ENCODE results near the gene PLCL1.
"Not testable (repeated sequence)": the region's sequence is repeated elsewhere in the genome, so short reads cannot be mapped to it uniquely, and the experiment has no call there.

PLCL1 gene

GRCh38 chr2:198191651-198192050 is 387.3 kb downstream of the PLCL1 start:
- Mint-ChIP-seq H3K36me3 (no peaks in the 10 kb centered on the region), H3K4me1 (no peaks in the 10 kb centered on the region), H3K4me3 (no peak overlapping the region), H3K9me3 (peaks cover 3% of the 10 kb centered on the region), H3K27ac (no peak overlapping the region)
- no peak for DNase-seq (ENCODE audit: low spot score in 2 of 2)
- ATAC-seq, result no peak

- DNase-seq (ENCODE audit: low spot score in 2 of 2); H3K27ac Mint-ChIP-seq; H3K36me3 Mint-ChIP-seq; H3K4me1 Mint-ChIP-seq; H3K9me3 Mint-ChIP-seq; H3K4me3 Mint-ChIP-seq; ATAC-seq: not testable (repeated sequence)
Observed at GRCh38 chr2:198196556-198196955, 392.2 kb downstream of the PLCL1 start.

Data from stimulated activated effector memory CD8-positive, alpha-beta T cell treated with anti-CD3 and anti-CD28 coated beads, Interleukin-12 subunit alpha, Interleukin-12 subunit beta, amount 100 ng/mL, for 72 hours (primary cell).